Right atrium auricular region (tissue), 2 donors: Measurements from ENCODE around the gene SARS1. TPM values are rescaled to one million over a fixed set of nuclear protein-coding genes. Genes with fewer than 3 reads are reported as not detected.

Source experiments
- DNase-seq: peaks from one replicate; pipeline ENCODE4 v3.0.0-alpha.2; 2019; ENCODE audit warnings: low spot score
- H3K27ac ChIP-seq, 2 donors: fragments of 200-600 bp; sonication (generic); 1 replicate in 1 of 2; 2 replicates in 1 of 2; pipeline ENCODE4 v1.5.1; 2016 to 2019
- H3K27me3 ChIP-seq, 2 donors: fragments of 200-600 bp; sonication (generic); one replicate each; pipeline versions ENCODE4 v1.5.1 to v1.6.0; 2017 to 2019
- H3K36me3 ChIP-seq: fragments of 200-600 bp; sonication (generic); one replicate; pipeline ENCODE4 v1.5.1; 2016
- H3K4me1 ChIP-seq, 2 donors: fragments of 200-600 bp; sonication (generic); one replicate each; pipeline versions ENCODE4 v1.5.1 to v1.6.0; 2017 to 2019
- H3K4me3 ChIP-seq, 2 donors: fragments of 200-600 bp; sonication (generic); 1 replicate in 1 of 2; 2 replicates in 1 of 2; pipeline ENCODE4 v1.5.1; 2017 to 2019; ENCODE audit warnings: mild to moderate bottlenecking in 1 of 2, moderate library complexity in 1 of 2
- H3K9me3 ChIP-seq, 2 donors: fragments of 200-600 bp; sonication (generic); one replicate each; pipeline ENCODE4 v1.5.1; 2019
- total RNA-seq, 2 donors: library from RNA; depleted of rRNA; stranded (reverse); fragments of >200 nt; gene quantifications; one replicate each; pipeline ENCODE4 v1.1.0, GENCODE V29; 2016
- TF ChIP-seq, protein P1 (sequence below), 2 donors: fragments of 200-600 bp; sonication (generic); IDR thresholded peaks; one replicate each; pipeline ENCODE4 v1.5.1; 2019; ENCODE audit warnings: antibody characterized with exemption in 2 of 2

SARS1 gene
- total RNA-seq, 2 donors from 2014 or later: 108 to 130 TPM

DNA sequence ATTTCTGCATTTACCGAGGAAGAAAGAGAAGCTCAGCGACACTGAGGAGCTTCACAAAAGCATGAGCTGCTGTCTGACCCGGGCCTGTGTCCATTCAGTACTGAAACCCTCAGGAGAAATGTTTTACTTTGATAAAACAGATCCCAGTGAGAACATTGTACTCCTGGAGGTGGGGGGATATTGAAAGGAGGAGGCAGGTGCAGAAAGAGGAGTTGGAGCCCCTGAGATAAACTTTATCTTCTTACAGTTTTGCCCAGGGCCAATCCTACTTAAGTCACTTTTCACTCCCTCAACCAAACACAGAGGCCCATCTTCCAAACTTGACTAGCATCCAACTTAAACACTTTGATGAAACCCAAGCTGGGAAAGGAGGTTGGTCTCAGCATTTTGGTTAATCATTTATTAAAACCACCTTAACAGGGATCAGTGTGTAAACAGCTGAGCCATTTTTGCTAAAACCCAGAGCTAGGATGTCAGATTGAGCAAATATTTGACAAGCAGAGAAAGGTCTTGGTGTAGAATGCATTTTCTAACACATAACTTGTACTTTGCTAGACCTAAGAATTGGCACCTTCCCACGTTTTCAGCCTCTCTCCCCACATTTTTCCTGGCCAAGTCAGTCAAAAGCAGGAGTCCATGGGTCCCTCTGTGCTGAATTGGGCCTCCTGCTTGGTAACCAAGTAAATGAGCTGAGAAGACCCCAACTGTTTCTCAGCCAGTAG, 32.5 kb upstream of the SARS1 start:
- TF ChIP-seq, protein P1, sequence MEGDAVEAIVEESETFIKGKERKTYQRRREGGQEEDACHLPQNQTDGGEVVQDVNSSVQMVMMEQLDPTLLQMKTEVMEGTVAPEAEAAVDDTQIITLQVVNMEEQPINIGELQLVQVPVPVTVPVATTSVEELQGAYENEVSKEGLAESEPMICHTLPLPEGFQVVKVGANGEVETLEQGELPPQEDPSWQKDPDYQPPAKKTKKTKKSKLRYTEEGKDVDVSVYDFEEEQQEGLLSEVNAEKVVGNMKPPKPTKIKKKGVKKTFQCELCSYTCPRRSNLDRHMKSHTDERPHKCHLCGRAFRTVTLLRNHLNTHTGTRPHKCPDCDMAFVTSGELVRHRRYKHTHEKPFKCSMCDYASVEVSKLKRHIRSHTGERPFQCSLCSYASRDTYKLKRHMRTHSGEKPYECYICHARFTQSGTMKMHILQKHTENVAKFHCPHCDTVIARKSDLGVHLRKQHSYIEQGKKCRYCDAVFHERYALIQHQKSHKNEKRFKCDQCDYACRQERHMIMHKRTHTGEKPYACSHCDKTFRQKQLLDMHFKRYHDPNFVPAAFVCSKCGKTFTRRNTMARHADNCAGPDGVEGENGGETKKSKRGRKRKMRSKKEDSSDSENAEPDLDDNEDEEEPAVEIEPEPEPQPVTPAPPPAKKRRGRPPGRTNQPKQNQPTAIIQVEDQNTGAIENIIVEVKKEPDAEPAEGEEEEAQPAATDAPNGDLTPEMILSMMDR (IDR thresholded peaks at IDR 0.05): no peak
- no peaks in the 10 kb centered on the region for H3K9me3 ChIP-seq
- H3K27me3 ChIP-seq: no peaks in the 10 kb centered on the region
- H3K36me3 ChIP-seq: no peaks in the 10 kb centered on the region
- no peak overlapping the region for H3K27ac ChIP-seq
- H3K4me1 ChIP-seq: peaks cover 0 to 2% of the 10 kb centered on the region in 2 donors
- no peak overlapping the region for H3K4me3 ChIP-seq
- no peak for DNase-seq

DNA sequence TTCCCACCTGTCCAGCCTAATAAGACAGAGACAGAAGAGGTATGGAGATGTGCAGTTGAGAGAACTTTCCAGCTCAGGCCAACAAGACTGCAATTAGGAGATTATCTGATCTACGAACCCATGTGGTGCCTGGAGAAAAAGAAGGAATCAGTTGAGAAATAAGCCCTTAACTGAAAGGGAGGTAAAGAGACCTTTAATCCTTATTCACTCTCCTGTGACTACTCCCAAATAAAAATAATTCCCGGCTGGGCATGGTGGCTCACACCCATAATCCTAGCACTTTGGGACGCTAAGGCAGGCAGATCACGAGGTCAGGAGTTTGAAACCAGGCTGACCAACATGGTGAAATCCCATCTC, 31.9 kb upstream of the SARS1 start:
- H3K4me1 ChIP-seq: peaks cover 0 to 7% of the 10 kb centered on the region in 2 donors
- no peaks in the 10 kb centered on the region for H3K27me3 ChIP-seq
- H3K4me3 ChIP-seq: no peak overlapping the region
- no peak for DNase-seq
- H3K9me3 ChIP-seq: no peaks in the 10 kb centered on the region
- no peak overlapping the region for H3K27ac ChIP-seq
- H3K36me3 ChIP-seq: no peaks in the 10 kb centered on the region
- TF ChIP-seq, protein P1 (IDR thresholded peaks at IDR 0.05): no peak

DNA sequence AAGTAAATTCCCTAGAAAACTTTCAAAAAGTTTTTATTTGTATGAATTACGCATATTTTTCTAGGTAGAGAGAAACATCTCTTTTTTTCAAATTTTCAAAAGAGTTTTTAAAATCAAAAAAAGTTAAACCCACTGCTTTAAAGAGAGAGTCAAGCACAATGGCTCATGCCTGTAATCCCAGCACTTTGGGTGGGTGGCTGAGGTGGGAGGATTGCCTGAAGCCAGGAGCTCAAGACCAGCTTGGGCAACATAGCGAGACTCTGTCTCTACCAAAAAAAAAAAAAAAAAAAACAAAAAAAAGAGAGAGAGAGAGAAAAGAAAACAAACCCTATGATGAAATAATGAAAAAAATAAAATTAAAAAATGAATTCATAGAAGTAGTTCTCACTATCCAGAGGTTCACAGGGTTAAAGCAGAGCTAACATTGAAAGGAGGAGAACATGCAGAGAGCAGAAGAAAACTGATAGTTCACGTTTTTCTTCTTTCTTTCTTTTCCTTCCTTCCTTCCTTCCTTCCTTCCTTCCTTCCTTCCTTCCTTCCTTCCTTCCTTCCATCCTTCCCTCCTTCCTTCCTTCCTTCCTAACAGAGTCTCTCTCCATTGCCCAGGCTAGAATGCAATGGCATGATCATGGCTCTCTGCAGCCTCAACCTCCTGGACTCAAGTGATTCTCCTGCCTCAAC, 30.5 kb upstream of the SARS1 start:
- no peak overlapping the region for H3K27ac ChIP-seq
- H3K27me3 ChIP-seq: no peaks in the 10 kb centered on the region
- no peaks in the 10 kb centered on the region for H3K36me3 ChIP-seq
- H3K4me1 ChIP-seq: peaks cover 0 to 14% of the 10 kb centered on the region in 2 donors
- TF ChIP-seq, protein P1 (IDR thresholded peaks at IDR 0.05): no peak
- no peaks in the 10 kb centered on the region for H3K9me3 ChIP-seq
- no peak for DNase-seq
- H3K4me3 ChIP-seq: no peak overlapping the region

DNA sequence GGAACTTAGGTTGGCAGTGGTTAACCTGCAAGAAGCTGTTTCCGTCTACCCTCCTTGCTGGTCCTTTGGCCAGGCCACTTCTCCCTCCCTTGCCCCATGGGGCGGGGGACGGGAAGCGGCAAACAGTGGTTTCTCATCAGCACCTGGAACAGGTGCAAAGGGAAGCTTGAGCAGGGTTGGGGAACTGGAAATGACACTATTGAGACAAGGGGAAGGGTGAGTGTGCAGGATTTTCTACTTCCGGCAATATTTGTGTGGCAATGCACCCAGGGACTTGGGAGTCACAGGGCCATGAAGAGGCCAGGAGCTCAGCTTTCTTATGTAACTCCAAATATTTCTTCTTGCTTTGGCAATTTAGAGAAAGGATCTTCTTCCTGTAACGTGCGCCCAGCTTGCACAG, 29.0 kb upstream of the SARS1 start:
- H3K4me1 ChIP-seq: peaks cover 0 to 14% of the 10 kb centered on the region in 2 donors
- no peak overlapping the region for H3K27ac ChIP-seq
- no peaks in the 10 kb centered on the region for H3K9me3 ChIP-seq
- H3K27me3 ChIP-seq: no peaks in the 10 kb centered on the region
- no peaks in the 10 kb centered on the region for H3K36me3 ChIP-seq
- no peak overlapping the region for H3K4me3 ChIP-seq
- TF ChIP-seq, protein P1 (IDR thresholded peaks at IDR 0.05): no peak
- no peak for DNase-seq

DNA sequence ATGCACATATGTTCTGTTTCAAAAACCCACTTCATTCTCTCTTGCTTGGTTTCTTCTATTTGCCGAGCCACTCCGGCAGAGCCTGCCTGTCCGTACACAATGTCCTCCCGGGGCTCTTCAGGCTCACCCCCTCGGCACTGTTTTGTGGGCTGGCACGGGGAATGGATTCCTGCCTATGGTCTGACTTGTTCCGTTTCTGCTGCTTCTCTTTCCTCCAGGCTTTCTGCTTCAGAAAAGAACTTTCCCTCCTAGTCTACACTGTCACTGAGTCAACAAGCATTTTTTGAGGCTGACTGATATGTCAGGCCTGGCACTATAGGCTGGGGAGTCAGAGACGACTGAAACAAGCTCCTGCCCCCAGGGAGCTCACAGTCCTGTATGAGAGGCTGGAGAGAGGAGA, 28.4 kb upstream of the SARS1 start:
- H3K36me3 ChIP-seq: no peaks in the 10 kb centered on the region
- H3K4me3 ChIP-seq: no peak overlapping the region
- H3K27ac ChIP-seq: no peak overlapping the region
- peaks cover 0 to 14% of the 10 kb centered on the region in 2 donors for H3K4me1 ChIP-seq
- no peaks in the 10 kb centered on the region for H3K27me3 ChIP-seq
- DNase-seq: no peak
- TF ChIP-seq, protein P1 (IDR thresholded peaks at IDR 0.05): no peak
- no peaks in the 10 kb centered on the region for H3K9me3 ChIP-seq
